Prostate gland (tissue), 2 donors: Measurements from ENCODE around the gene ROBO1.

Experiments used
- POLR2A ChIP-seq: fragments of 450-650 bp; IDR thresholded peaks from one replicate; pipeline ENCODE4 v1.6.1; 2016; ENCODE audit warnings: antibody characterized with exemption, mild to moderate bottlenecking
- TF ChIP-seq, protein P1 (sequence below), 4 experiments: fragments of 200-600 bp in 2 of 4; fragments of 450-650 bp in 2 of 4; sonication (generic) in 2 of 4; IDR thresholded peaks; 1 replicate in 3 of 4; 2 replicates in 1 of 4; pipeline ENCODE4 v1.5.1; 2016 to 2019; ENCODE audit warnings: antibody characterized with exemption in 4 of 4, mild to moderate bottlenecking in 2 of 4, moderate library complexity in 2 of 4

DNA sequence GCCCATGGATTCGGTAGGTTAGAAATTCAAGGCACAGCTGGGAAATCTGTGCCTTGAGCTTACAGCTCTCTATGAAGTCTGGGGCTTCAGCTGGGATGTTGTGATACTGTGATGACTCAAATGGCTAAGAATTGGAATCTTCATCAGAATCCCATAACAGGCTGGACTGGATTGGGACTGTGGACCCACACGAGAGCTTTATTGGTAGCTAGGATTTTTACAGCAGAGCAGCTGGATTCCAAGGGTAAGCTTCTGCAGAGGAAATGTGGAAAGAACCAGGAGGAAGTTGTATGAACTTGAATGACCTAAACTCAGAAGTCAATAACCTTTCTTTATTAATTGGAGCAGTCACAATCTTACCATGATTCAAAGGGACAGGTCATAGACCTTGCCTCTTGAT lies 1187.1 kb downstream of the ROBO1 start:
- TF ChIP-seq, protein P1, sequence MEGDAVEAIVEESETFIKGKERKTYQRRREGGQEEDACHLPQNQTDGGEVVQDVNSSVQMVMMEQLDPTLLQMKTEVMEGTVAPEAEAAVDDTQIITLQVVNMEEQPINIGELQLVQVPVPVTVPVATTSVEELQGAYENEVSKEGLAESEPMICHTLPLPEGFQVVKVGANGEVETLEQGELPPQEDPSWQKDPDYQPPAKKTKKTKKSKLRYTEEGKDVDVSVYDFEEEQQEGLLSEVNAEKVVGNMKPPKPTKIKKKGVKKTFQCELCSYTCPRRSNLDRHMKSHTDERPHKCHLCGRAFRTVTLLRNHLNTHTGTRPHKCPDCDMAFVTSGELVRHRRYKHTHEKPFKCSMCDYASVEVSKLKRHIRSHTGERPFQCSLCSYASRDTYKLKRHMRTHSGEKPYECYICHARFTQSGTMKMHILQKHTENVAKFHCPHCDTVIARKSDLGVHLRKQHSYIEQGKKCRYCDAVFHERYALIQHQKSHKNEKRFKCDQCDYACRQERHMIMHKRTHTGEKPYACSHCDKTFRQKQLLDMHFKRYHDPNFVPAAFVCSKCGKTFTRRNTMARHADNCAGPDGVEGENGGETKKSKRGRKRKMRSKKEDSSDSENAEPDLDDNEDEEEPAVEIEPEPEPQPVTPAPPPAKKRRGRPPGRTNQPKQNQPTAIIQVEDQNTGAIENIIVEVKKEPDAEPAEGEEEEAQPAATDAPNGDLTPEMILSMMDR (IDR thresholded peaks at IDR 0.05) = no peak
- no peak for TF ChIP-seq POLR2A
